ENCODE measurements around the gene STK32B. TPM values are rescaled to one million over a fixed set of nuclear protein-coding genes. Genes with fewer than 3 reads are reported as not detected.

STK32B gene
- total RNA-seq, 2 donors from 2014 or later, result 0.52 to 1.4 TPM

Other genes starting within 250 kb of the STK32B start
- 1 to 10 TPM; 4.5 to 6.1 TPM for gene MSX1, start 191.8 kb upstream of the STK32B start, total RNA-seq
- gene CYTL1, start 32.0 kb upstream of the STK32B start, total RNA-seq, result 1 to 10 TPM in 1 of 2 donors, under 1 TPM in 1; 0.34 to 1.4 TPM